ENCODE measurements around the gene DUSP14.

DUSP14 gene

GRCh38 chr17:37476431-37477120 lies 13.1 kb upstream of the DUSP14 start:
- DNase-seq (no peak), ATAC-seq (ENCODE audit: insufficient read depth, low read depth) (no peak)
- no peak overlapping the region for H3K9ac ChIP-seq (ENCODE audit: low read depth, low read length)
- no peaks in the 10 kb centered on the region for H3K9me3 ChIP-seq (ENCODE audit: insufficient read depth, low read length, severe bottlenecking)
- no peak overlapping the region for H3K4me2 ChIP-seq (ENCODE audit: insufficient read depth, low read length)
- no peaks in the 10 kb centered on the region for H3K79me2 ChIP-seq (ENCODE audit: insufficient read depth, low read length)
- peaks cover 79% of the 10 kb centered on the region for H3K36me3 ChIP-seq (ENCODE audit: insufficient read depth, low read length)
- H3K27ac ChIP-seq (ENCODE audit: low read length) = no peak overlapping the region
- no peak for TF ChIP-seq EZH2 (IDR thresholded peaks at IDR 0.05; ENCODE audit: borderline replicate concordance, low read depth, low read length, severe bottlenecking)
- no peak for TF ChIP-seq CTCF (IDR thresholded peaks at IDR 0.05; ENCODE audit: borderline replicate concordance, extremely low read depth, low read length, poor library complexity, severe bottlenecking)
- H2AFZ ChIP-seq (ENCODE audit: low read depth, low read length) = no peak overlapping the region
- no peaks in the 10 kb centered on the region for H4K20me1 ChIP-seq (ENCODE audit: insufficient read depth, low read length)
- no peaks in the 10 kb centered on the region for H3K27me3 ChIP-seq (ENCODE audit: insufficient read depth, low read length, poor library complexity)
- no peaks in the 10 kb centered on the region for H3K4me1 ChIP-seq (ENCODE audit: insufficient read depth, low read length)
- H3K4me3 ChIP-seq (ENCODE audit: low read depth in 1 of 2, low read length in 2 of 2) = no peak overlapping the region

GRCh38 chr17:37478187-37478586 lies 11.5 kb upstream of the DUSP14 start:
- Histone ChIP-seq H3K36me3 (ENCODE audit: insufficient read depth, low read length) (peaks cover 66% of the 10 kb centered on the region), H4K20me1 (ENCODE audit: insufficient read depth, low read length) (no peaks in the 10 kb centered on the region), H3K4me3 (ENCODE audit: low read depth in 1 of 2, low read length in 2 of 2) (no peak overlapping the region), H3K9me3 (ENCODE audit: insufficient read depth, low read length, severe bottlenecking) (no peaks in the 10 kb centered on the region), H3K4me2 (ENCODE audit: insufficient read depth, low read length) (no peak overlapping the region), H3K79me2 (ENCODE audit: insufficient read depth, low read length) (no peaks in the 10 kb centered on the region), H3K4me1 (ENCODE audit: insufficient read depth, low read length) (peaks cover 4% of the 10 kb centered on the region; the same call in 1 of the 2 replicates), H2AFZ (ENCODE audit: low read depth, low read length) (no peak overlapping the region), H3K27me3 (ENCODE audit: insufficient read depth, low read length, poor library complexity) (no peaks in the 10 kb centered on the region), H3K9ac (ENCODE audit: low read depth, low read length) (no peak overlapping the region), H3K27ac (ENCODE audit: low read length) (no peak overlapping the region)
- no peak for DNase-seq
- TF ChIP-seq CTCF (IDR thresholded peaks at IDR 0.05; ENCODE audit: borderline replicate concordance, extremely low read depth, low read length, poor library complexity, severe bottlenecking) (no peak), EZH2 (IDR thresholded peaks at IDR 0.05; ENCODE audit: borderline replicate concordance, low read depth, low read length, severe bottlenecking) (no peak)
- ATAC-seq (ENCODE audit: insufficient read depth, low read depth) = no peak

- Histone ChIP-seq H3K4me2 (ENCODE audit: insufficient read depth, low read length) (no peak overlapping the region), H3K4me1 (ENCODE audit: insufficient read depth, low read length) (peaks cover 8% of the 10 kb centered on the region; the same call in 1 of the 2 replicates), H2AFZ (ENCODE audit: low read depth, low read length) (no peak overlapping the region), H3K9me3 (ENCODE audit: insufficient read depth, low read length, severe bottlenecking) (no peaks in the 10 kb centered on the region), H3K27me3 (ENCODE audit: insufficient read depth, low read length, poor library complexity) (no peaks in the 10 kb centered on the region), H3K4me3 (ENCODE audit: low read depth in 1 of 2, low read length in 2 of 2) (no peak overlapping the region), H3K79me2 (ENCODE audit: insufficient read depth, low read length) (no peaks in the 10 kb centered on the region), H3K9ac (ENCODE audit: low read depth, low read length) (no peak overlapping the region), H3K27ac (ENCODE audit: low read length) (no peak overlapping the region), H4K20me1 (ENCODE audit: insufficient read depth, low read length) (no peaks in the 10 kb centered on the region), H3K36me3 (ENCODE audit: insufficient read depth, low read length) (peaks cover 57% of the 10 kb centered on the region)
- TF ChIP-seq EZH2 (IDR thresholded peaks at IDR 0.05; ENCODE audit: borderline replicate concordance, low read depth, low read length, severe bottlenecking) (no peak), CTCF (IDR thresholded peaks at IDR 0.05; ENCODE audit: borderline replicate concordance, extremely low read depth, low read length, poor library complexity, severe bottlenecking) (no peak)
- ATAC-seq (ENCODE audit: insufficient read depth, low read depth) = no peak
- no peak for DNase-seq
Observed at GRCh38 chr17:37479025-37479424, 10.7 kb upstream of the DUSP14 start.

All from DND-41 (cell line).